Placental epithelial cell (primary cell): ENCODE measurements around the gene FAM120B. TPM values are rescaled to one million over a fixed set of nuclear protein-coding genes. Genes with fewer than 3 reads are reported as not detected.

ENCODE experiments used
- small RNA-seq: library from RNA; depleted of rRNA; stranded (forward); fragments of <200 nt; gene quantifications from one replicate; pipeline ENCODE3, GENCODE V24; 2012
- total RNA-seq: library from RNA; depleted of rRNA; stranded (reverse); fragments of >200 nt; gene quantifications from 2 replicates; pipeline ENCODE4 v1.2.3, GENCODE V29; 2012

Gene FAM120B
- total RNA-seq: 14.1 and 14.2 TPM in 2 replicates

DNA sequence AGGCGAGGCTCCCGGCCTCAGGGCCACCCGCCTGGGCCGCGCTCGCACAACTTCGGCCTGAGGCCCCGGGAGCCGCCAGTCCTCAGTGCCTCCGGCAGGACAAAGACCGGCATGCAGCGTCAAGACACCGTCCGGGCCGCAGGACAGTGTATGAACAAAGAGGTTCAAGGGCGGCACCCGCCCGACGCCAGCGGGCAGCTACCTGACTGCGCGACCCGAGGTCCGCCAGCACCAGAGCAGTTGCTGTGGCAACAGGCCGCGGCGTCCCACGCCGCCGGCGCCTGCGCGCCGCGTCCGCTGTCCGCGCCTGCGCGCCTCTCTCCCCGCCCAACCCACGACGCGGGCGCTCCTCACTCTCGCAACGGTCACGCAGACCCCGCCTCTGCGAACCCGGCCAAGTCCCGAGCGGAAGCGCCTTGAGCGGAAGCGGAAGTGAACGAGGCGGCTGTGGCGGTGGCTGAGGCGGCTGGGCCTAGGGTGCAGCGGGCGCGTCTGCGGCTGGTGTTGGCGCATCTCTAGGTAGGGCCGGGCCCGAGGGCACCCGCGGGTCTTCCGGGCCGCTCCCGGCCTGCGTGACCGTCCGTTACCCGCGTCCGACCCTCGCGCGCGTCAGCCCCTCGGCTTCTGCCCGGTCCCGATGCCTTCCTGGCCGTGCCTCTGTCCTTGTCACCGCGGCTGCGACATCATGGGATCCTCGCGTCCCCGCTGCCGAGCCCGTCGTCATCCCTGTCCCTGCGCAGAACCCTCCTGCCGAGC is at the start of gene FAM120B:
Gene FAM120B (plus strand): TSS at position 435 of the 756 bp plus-strand sequence. CDS start 10,633 bp downstream, outside the sequence.

DNA sequence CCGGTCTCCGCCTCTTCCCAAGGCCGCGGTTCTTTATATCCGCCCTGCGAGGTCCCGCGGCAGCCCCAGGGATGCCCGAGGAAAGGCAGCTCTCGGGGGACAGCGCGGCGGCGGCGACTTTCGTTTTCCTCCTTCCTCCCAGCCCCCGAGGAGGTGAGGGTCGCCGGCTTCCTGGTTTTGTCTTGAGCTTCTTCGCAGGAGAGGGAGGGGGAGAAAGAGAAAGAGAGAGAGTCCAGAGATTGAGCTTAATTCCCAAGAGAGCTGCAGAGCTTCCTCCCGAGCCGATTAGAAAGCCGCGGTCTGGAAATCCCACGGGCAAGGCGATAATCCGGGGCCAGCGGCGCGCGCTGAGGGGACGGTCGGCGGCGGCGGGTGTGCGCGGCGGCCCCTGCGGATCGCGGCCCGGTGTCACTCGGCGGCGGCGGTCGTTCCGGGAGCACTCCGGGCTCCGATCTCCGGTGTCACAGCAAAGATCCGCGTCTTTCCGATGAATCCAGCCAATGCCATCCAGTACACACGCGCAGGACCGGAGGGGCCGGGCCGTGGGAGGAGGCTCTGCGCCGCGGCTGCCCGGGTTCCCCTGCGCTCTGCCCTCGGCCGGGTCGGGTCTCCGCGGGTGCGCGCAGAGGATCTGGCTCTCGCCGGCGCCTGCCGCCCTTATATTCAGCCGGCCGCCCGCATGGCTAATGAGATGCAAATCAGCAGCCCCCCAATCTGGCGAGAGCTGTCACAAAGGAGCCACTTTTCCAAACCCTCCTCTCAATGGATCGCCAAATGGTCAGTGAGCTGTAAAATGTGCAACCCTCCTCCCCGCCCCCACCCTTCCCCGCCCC is 16.0 kb upstream of the FAM120B start, which contains the start of gene DLL1:
Gene DLL1 (minus strand): TSS at position 783 of the 833 bp plus-strand sequence. CDS start 939 bp downstream, outside the sequence.

Small RNA genes lying within 50 kb of the gene (small RNA-seq; reads per million reads assigned to genes)
- gene MIR4644: not detected

Other genes with a start within 250 kb of the FAM120B start
- gene DLL1, start 15.7 kb upstream of the FAM120B start, total RNA-seq: under 0.01 TPM in 1 of 2 replicates, not detected in the other
- gene PSMB1, start 246.5 kb downstream of the FAM120B start, total RNA-seq: 211 and 252 TPM in 2 replicates
- 15.3 and 18.7 TPM in 2 replicates for gene TBP, start 247.6 kb downstream of the FAM120B start, total RNA-seq